Right lobe of liver (tissue), 6 donors: ENCODE results near the gene RFXAP. TPM values are rescaled to one million over a fixed set of nuclear protein-coding genes. Genes with fewer than 3 reads are reported as not detected.

ENCODE experiments used
- ATAC-seq, 4 donors: fragments of 200-7000 bp; cut with Tn5 transposase; one replicate each; pipeline ENCODE4 v1.9.1; 2020; ENCODE audit warnings: mild to moderate bottlenecking in 4 of 4, moderate library complexity in 4 of 4
- DNase-seq, 3 donors: peaks; one replicate each; pipeline ENCODE4 v3.0.0-alpha.2; 2020
- H3K27ac ChIP-seq, 3 donors: fragments of 200-600 bp; one replicate each; pipeline ENCODE4 v1.8.0; 2022
- H3K27me3 ChIP-seq, 2 donors: fragments of 200-600 bp; one replicate each; pipeline ENCODE4 v1.8.0; 2022
- H3K36me3 ChIP-seq, 4 donors: fragments of 200-600 bp; sonication (generic) in 1 of 4; one replicate each; pipeline versions ENCODE4 v1.5.1 to v1.8.0; 2017 to 2022; ENCODE audit warnings: control low read depth in 1 of 4
- H3K4me1 ChIP-seq, 4 donors: fragments of 200-600 bp; sonication (generic) in 1 of 4; one replicate each; pipeline versions ENCODE4 v1.5.1 to v1.8.0; 2017 to 2022; ENCODE audit warnings: control low read depth in 1 of 4
- H3K4me3 ChIP-seq, 3 donors: fragments of 200-600 bp; one replicate each; pipeline ENCODE4 v1.8.0; 2022
- H3K9me3 ChIP-seq, 4 donors: fragments of 200-600 bp; sonication (generic) in 1 of 4; one replicate each; pipeline versions ENCODE4 v1.5.1 to v1.8.0; 2017 to 2022; ENCODE audit warnings: control low read depth in 1 of 4
- CTCF ChIP-seq, 4 donors: fragments of 200-600 bp in 3 of 4; fragments of 450-650 bp in 1 of 4; IDR thresholded peaks; one replicate each; pipeline versions ENCODE4 v1.5.1 to v1.8.0; 2016 to 2022; ENCODE audit warnings: antibody characterized with exemption in 4 of 4, mild to moderate bottlenecking in 2 of 4
- POLR2A ChIP-seq: fragments of 450-650 bp; IDR thresholded peaks from one replicate; pipeline ENCODE4 v1.6.1; 2017; ENCODE audit warnings: antibody characterized with exemption, mild to moderate bottlenecking
- WGBS: methylation state at CpG from one replicate; pipeline ENCODE4 v1.1.6; 2018; ENCODE audit warnings: low coverage, low lambda C conversion rate; ENCODE audit not compliant: insufficient coverage; ENCODE audit errors: missing lambda C conversion rate; 5-methylcytosine and 5-hydroxymethylcytosine counted together
- intact Hi-C, 2 donors: fragments of 100-400 bp; cut with DNase I; formaldehyde crosslinking; loops; one replicate each; pipeline versions ENCODE4 v1.11.2 to v1.14.1; 2022
- total RNA-seq, 6 experiments: library from RNA; depleted of rRNA in 2 of 6; stranded (reverse); fragments of >200 nt in 2 of 6; fragmentation: NEBNext Ultra II Directional in 3 of 6; extraction: Animal tissue kit (Norgen Biotek cat#: 25700) in 3 of 6; gene quantifications; one replicate each; pipeline versions ENCODE4 v1.1.0 to v1.2.4, GENCODE V29; 2016 to 2023
- donor health status: DM: no; HTN: yes; CAD: no.
- donor health status: DM: no; HTN: no; CAD: no.
- donor health status: DM: no; HTN: no; CAD: no.
- donor health status: DM: no; HTN: yes; CAD: no.
- donor health status: DM: no; HTN: yes; CAD: no.

The RFXAP gene
- total RNA-seq, 6 experiments from 2014 or later, result 0.50 to 1.6 (median 1.0) TPM

- no peaks in the 10 kb centered on the region for H3K4me1 ChIP-seq
- no peaks in the 10 kb centered on the region for H3K36me3 ChIP-seq
- no peaks in the 10 kb centered on the region for H3K9me3 ChIP-seq
- no peak overlapping the region for H3K27ac ChIP-seq
- no peak for TF ChIP-seq CTCF (IDR thresholded peaks at IDR 0.05)
- no peak for TF ChIP-seq POLR2A
- no peak for ATAC-seq
- 62% methylated on average over 6 of the region's 6 CpGs for WGBS
- H3K27me3 ChIP-seq, result no peaks in the 10 kb centered on the region
- intact Hi-C loops, result no loop called here
- no peak for DNase-seq
- H3K4me3 ChIP-seq, result no peak overlapping the region
These were observed 23.6 kb upstream of the RFXAP start for GRCh38 chr13:36795463-36795862.

GRCh38 chr13:36796052-36796451, 23.0 kb upstream of the RFXAP start:
- Histone ChIP-seq H3K4me3 (no peak overlapping the region), H3K27ac (no peak overlapping the region), H3K9me3 (no peaks in the 10 kb centered on the region), H3K36me3 (no peaks in the 10 kb centered on the region), H3K4me1 (no peaks in the 10 kb centered on the region), H3K27me3 (no peaks in the 10 kb centered on the region)
- intact Hi-C loops, result no loop called here
- DNase-seq, result no peak
- WGBS, result 58% methylated on average over 3 of the region's 3 CpGs
- ATAC-seq, result no peak
- TF ChIP-seq CTCF (IDR thresholded peaks at IDR 0.05) (no peak), POLR2A (no peak)

GRCh38 chr13:36801035-36801434, 18.0 kb upstream of the RFXAP start:
- Histone ChIP-seq H3K4me1 (no peaks in the 10 kb centered on the region), H3K27ac (no peak overlapping the region), H3K4me3 (no peak overlapping the region), H3K9me3 (no peaks in the 10 kb centered on the region), H3K27me3 (no peaks in the 10 kb centered on the region), H3K36me3 (no peaks in the 10 kb centered on the region)
- 19% methylated on average over 3 of the region's 3 CpGs for WGBS
- DNase-seq, result no peak
- TF ChIP-seq CTCF (IDR thresholded peaks at IDR 0.05) (no peak), POLR2A (no peak)
- ATAC-seq, result no peak
- intact Hi-C loops, result no loop called here

- Histone ChIP-seq H3K4me3 (no peak overlapping the region), H3K4me1 (no peaks in the 10 kb centered on the region), H3K27ac (no peak overlapping the region), H3K9me3 (no peaks in the 10 kb centered on the region), H3K36me3 (no peaks in the 10 kb centered on the region), H3K27me3 (no peaks in the 10 kb centered on the region)
- no peak for TF ChIP-seq CTCF (IDR thresholded peaks at IDR 0.05)
- no peak for TF ChIP-seq POLR2A
- no peak for ATAC-seq
- DNase-seq, result no peak
- 73% methylated on average over 2 of the region's 6 CpGs for WGBS
- intact Hi-C loops, result no loop called here
These were observed 14.4 kb upstream of the RFXAP start for GRCh38 chr13:36804588-36804987.

- H3K4me3 ChIP-seq, result no peak overlapping the region
- ATAC-seq (no peak), DNase-seq (no peak)
- no peaks in the 10 kb centered on the region for H3K36me3 ChIP-seq
- no peaks in the 10 kb centered on the region for H3K4me1 ChIP-seq
- no peaks in the 10 kb centered on the region for H3K27me3 ChIP-seq
- intact Hi-C loops, result no loop called here
- 90% methylated on average over 2 of the region's 2 CpGs for WGBS
- H3K9me3 ChIP-seq, result no peaks in the 10 kb centered on the region
- TF ChIP-seq CTCF (IDR thresholded peaks at IDR 0.05), result no peak
- no peak for TF ChIP-seq POLR2A
- no peak overlapping the region for H3K27ac ChIP-seq
These were observed 12.9 kb upstream of the RFXAP start for GRCh38 chr13:36806102-36806501.
